DND-41 (cell line): ENCODE results near the gene GTF3C2.

Source experiments
- EZH2 ChIP-seq: IDR thresholded peaks from 3 replicates; pipeline ENCODE4 v1.6.1; 2012; ENCODE audit warnings: borderline replicate concordance, low read depth, mild to moderate bottlenecking, moderate library complexity, low read length, inconsistent platforms; ENCODE audit not compliant: severe bottlenecking
- TF ChIP-seq, protein P1 (sequence below): IDR thresholded peaks from 2 replicates; pipeline ENCODE4 v1.5.1; 2012; ENCODE audit warnings: borderline replicate concordance, low read length, moderate library complexity, mild to moderate bottlenecking; ENCODE audit not compliant: poor library complexity, severe bottlenecking; ENCODE audit errors: extremely low read depth

- TF ChIP-seq, protein P1, sequence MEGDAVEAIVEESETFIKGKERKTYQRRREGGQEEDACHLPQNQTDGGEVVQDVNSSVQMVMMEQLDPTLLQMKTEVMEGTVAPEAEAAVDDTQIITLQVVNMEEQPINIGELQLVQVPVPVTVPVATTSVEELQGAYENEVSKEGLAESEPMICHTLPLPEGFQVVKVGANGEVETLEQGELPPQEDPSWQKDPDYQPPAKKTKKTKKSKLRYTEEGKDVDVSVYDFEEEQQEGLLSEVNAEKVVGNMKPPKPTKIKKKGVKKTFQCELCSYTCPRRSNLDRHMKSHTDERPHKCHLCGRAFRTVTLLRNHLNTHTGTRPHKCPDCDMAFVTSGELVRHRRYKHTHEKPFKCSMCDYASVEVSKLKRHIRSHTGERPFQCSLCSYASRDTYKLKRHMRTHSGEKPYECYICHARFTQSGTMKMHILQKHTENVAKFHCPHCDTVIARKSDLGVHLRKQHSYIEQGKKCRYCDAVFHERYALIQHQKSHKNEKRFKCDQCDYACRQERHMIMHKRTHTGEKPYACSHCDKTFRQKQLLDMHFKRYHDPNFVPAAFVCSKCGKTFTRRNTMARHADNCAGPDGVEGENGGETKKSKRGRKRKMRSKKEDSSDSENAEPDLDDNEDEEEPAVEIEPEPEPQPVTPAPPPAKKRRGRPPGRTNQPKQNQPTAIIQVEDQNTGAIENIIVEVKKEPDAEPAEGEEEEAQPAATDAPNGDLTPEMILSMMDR = no peak
- no peak for TF ChIP-seq EZH2
Observed at GRCh38 chr2:27362678-27363420, 6.3 kb upstream of the GTF3C2 start.
